Measurements from ENCODE around the gene BBOX1.

DNA sequence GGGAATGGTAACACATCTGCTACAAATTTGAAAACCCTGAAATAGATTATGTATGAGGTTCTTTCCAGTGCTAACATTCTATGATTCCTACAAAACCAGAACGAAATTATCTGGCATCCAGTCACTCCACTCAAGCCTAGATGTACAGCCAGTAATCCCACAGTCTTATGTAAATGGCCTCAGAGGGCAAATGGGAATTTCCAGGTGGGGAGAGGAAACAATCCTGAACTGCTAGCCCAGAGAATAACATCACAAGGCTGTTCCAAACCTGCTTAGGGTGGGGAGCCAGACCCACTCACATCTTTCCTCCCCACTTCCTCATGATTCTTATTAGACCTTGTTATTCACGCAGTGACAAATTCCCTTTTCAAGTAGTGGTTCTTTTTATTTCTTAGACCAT, 43.2 kb upstream of the BBOX1 start:
- TF ChIP-seq SP1 (IDR thresholded peaks at IDR 0.05; ENCODE audit: low read depth), result no peak
- no peak for TF ChIP-seq POLR2A (IDR thresholded peaks at IDR 0.05; ENCODE audit: borderline replicate concordance, extremely low read depth, insufficient read depth, insufficient read length)
- TF ChIP-seq, protein P1, sequence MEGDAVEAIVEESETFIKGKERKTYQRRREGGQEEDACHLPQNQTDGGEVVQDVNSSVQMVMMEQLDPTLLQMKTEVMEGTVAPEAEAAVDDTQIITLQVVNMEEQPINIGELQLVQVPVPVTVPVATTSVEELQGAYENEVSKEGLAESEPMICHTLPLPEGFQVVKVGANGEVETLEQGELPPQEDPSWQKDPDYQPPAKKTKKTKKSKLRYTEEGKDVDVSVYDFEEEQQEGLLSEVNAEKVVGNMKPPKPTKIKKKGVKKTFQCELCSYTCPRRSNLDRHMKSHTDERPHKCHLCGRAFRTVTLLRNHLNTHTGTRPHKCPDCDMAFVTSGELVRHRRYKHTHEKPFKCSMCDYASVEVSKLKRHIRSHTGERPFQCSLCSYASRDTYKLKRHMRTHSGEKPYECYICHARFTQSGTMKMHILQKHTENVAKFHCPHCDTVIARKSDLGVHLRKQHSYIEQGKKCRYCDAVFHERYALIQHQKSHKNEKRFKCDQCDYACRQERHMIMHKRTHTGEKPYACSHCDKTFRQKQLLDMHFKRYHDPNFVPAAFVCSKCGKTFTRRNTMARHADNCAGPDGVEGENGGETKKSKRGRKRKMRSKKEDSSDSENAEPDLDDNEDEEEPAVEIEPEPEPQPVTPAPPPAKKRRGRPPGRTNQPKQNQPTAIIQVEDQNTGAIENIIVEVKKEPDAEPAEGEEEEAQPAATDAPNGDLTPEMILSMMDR (IDR thresholded peaks at IDR 0.05 in 2 of 3, conservative IDR thresholded peaks at IDR 0.05 in 1 of 3; ENCODE audit: borderline replicate concordance in 1 of 3, insufficient read depth in 1 of 3, low read depth in 2 of 3, low read length in 2 of 3), result no peak
- TF ChIP-seq EZH2 (IDR thresholded peaks at IDR 0.05), result no peak
- no peak for TF ChIP-seq YY1 (IDR thresholded peaks at IDR 0.05; ENCODE audit: extremely low read depth, insufficient replicate concordance, low read depth, low read length)
- TF ChIP-seq CEBPB (IDR thresholded peaks at IDR 0.05; ENCODE audit: low read depth), result no peak
- TF ChIP-seq SIN3A (IDR thresholded peaks at IDR 0.05; ENCODE audit: low read depth), result no peak
- TF ChIP-seq, protein P2, sequence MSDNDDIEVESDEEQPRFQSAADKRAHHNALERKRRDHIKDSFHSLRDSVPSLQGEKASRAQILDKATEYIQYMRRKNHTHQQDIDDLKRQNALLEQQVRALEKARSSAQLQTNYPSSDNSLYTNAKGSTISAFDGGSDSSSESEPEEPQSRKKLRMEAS (IDR thresholded peaks at IDR 0.05), result no peak

Data from HCT116 (cell line).